ENCODE data around the gene CMTM4. TPM values are rescaled to one million over a fixed set of nuclear protein-coding genes. Genes with fewer than 3 reads are reported as not detected.
"Not testable (repeated sequence)": the region's sequence is repeated elsewhere in the genome, so short reads cannot be mapped to it uniquely, and the experiment has no call there.

Gene CMTM4
- polyA plus RNA-seq, 1 donor from 2014 or later, result 27.2 TPM

DNA sequence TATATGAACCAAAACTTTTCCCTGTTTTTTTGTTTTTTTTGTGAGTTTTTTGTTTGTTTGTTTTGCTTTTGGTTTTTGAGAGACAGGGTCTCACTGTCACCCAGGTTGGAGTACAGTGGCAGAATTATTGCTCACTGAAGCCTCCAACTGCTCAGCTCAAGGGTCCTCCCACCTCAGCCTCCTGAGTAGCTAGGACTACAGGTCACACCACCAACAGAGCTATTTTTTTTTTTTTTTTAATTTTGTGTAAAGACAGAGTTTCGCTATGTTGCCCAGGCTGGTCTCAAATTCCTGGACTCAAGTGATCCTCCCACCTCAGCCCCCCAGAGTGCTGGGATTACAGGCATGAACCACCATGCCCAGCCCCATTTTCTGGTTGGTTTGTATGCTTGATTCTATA, 28.6 kb downstream of the CMTM4 start:
- Histone ChIP-seq H3K4me2 (ENCODE audit: low read length) (no peak overlapping the region), H3K36me3 (ENCODE audit: insufficient read depth, low read length) (no peaks in the 10 kb centered on the region), H3K9me3 (ENCODE audit: low read length) (no peaks in the 10 kb centered on the region), H3K9me2 (ENCODE audit: insufficient read depth, low read length) (no peaks in the 10 kb centered on the region), H3K27me3 (ENCODE audit: insufficient read depth, low read depth, low read length) (no peaks in the 10 kb centered on the region), H3K27ac (ENCODE audit: low read length) (no peak overlapping the region), H3K9ac (ENCODE audit: low read length) (no peak overlapping the region), H3K4me3 (ENCODE audit: low read length) (no peak overlapping the region), H2AFZ (ENCODE audit: low read depth, low read length) (no peak overlapping the region), H3F3A (ENCODE audit: insufficient read depth, low read length, poor library complexity, severe bottlenecking) (no peaks in the 10 kb centered on the region), H3K79me2 (replicated peaks; ENCODE audit: insufficient read depth, low read length) (no peaks in the 10 kb centered on the region), H4K20me1 (ENCODE audit: insufficient read depth) (no peaks in the 10 kb centered on the region)
- TF ChIP-seq EZH2 (IDR thresholded peaks at IDR 0.05; ENCODE audit: borderline replicate concordance, insufficient read depth, low read length, poor library complexity, severe bottlenecking) (no peak), TAF1 (IDR thresholded peaks at IDR 0.05; ENCODE audit: low read depth) (no peak), EP300 (conservative IDR thresholded peaks at IDR 0.05; ENCODE audit: poor library complexity, severe bottlenecking) (no peak), REST (IDR thresholded peaks at IDR 0.05; ENCODE audit: borderline replicate concordance) (no peak), MXI1 (conservative IDR thresholded peaks at IDR 0.05; ENCODE audit: poor library complexity, severe bottlenecking) (no peak), SMC3 (conservative IDR thresholded peaks at IDR 0.05; ENCODE audit: poor library complexity) (no peak), POLR2AphosphoS5 (IDR thresholded peaks at IDR 0.05) (no peak), RAD21 (conservative IDR thresholded peaks at IDR 0.05) (no peak)
- TF ChIP-seq, protein P1, sequence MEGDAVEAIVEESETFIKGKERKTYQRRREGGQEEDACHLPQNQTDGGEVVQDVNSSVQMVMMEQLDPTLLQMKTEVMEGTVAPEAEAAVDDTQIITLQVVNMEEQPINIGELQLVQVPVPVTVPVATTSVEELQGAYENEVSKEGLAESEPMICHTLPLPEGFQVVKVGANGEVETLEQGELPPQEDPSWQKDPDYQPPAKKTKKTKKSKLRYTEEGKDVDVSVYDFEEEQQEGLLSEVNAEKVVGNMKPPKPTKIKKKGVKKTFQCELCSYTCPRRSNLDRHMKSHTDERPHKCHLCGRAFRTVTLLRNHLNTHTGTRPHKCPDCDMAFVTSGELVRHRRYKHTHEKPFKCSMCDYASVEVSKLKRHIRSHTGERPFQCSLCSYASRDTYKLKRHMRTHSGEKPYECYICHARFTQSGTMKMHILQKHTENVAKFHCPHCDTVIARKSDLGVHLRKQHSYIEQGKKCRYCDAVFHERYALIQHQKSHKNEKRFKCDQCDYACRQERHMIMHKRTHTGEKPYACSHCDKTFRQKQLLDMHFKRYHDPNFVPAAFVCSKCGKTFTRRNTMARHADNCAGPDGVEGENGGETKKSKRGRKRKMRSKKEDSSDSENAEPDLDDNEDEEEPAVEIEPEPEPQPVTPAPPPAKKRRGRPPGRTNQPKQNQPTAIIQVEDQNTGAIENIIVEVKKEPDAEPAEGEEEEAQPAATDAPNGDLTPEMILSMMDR (IDR thresholded peaks at IDR 0.05; ENCODE audit: poor library complexity, severe bottlenecking), result no peak

DNA sequence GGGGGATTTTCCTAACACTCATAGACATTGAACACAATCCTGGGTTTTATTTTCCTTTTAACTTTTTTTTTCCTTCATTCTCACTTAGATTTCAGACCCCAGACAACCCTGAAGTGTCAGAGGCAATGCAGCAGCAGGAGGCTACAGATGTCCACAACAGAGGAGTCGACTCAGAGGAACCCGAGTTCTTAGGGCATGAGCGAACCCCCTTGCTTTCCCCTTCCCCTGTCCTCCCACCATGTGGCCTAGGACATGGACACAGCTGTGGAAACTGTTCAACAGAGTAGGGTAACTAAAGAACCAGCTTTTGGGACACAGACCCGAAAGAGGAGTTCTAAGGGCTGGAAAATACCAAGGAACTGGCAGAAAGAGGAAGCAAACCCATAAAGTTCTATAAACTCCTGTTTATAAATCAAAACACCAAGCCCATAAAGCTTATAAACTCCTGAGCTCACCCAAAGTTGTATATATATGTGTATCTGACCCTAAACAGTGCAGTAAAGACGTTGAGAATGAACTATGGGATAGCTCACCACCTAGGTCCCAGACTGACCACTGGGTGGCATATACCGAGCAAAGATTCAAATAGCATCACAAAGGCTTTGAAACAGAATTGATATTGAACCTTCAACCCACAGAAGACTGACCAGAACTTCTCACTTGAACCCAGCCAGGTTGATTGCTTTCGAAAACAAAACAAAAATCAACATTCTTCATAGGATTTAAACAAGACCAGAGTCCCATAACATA, 33.9 kb downstream of the CMTM4 start:
- Histone ChIP-seq H3K4me2 (ENCODE audit: low read length) (no peak overlapping the region), H3K9ac (ENCODE audit: low read length) (no peak overlapping the region), H3K27me3 (ENCODE audit: insufficient read depth, low read depth, low read length) (no peaks in the 10 kb centered on the region), H3K27ac (ENCODE audit: low read length) (no peak overlapping the region), H4K20me1 (ENCODE audit: insufficient read depth) (no peaks in the 10 kb centered on the region), H3K9me2 (ENCODE audit: insufficient read depth, low read length) (no peaks in the 10 kb centered on the region), H3K79me2 (replicated peaks; ENCODE audit: insufficient read depth, low read length) (no peaks in the 10 kb centered on the region), H3K9me3 (ENCODE audit: low read length) (no peaks in the 10 kb centered on the region), H3K36me3 (ENCODE audit: insufficient read depth, low read length) (no peaks in the 10 kb centered on the region), H2AFZ (ENCODE audit: low read depth, low read length) (no peak overlapping the region), H3F3A (ENCODE audit: insufficient read depth, low read length, poor library complexity, severe bottlenecking) (no peaks in the 10 kb centered on the region), H3K4me3 (ENCODE audit: low read length) (no peak overlapping the region)
- no peak for TF ChIP-seq SMC3 (conservative IDR thresholded peaks at IDR 0.05; ENCODE audit: poor library complexity)
- TF ChIP-seq, protein P1 (IDR thresholded peaks at IDR 0.05; ENCODE audit: poor library complexity, severe bottlenecking), result peak; percentile 17

DNA sequence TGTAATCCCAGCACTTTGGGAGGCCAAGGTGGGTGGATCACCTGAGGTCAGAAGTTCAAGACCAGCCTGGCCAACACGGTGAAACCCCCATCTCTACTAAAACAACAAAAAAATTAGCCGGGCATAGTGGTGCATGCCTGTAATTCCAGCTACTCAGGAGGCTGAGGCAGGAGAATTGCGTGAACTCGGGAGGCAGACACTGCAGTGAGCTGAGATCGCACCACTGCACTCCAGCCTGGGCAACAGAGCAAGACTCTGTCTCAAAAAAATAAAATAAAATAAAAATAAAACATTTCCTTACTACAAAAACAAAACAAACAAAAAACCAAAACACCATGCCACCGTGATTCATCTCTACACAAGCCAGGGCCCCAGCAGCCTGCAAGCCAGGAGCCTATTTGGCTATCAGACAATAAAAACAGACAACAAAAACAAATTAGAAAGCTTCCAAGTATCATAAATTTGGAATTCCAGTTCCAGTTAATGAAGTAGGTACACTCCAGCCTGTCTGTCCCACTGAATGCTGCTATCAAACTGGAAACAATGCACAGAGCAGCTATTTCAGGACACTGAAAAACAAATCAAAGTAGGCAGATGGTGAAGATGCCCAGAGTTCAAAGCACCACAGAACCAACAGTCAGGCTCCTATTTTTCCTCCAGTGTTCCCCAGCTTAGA, 34.7 kb downstream of the CMTM4 start:
- not testable (repeated sequence) for H3K79me2 ChIP-seq (replicated peaks; ENCODE audit: insufficient read depth, low read length); H4K20me1 ChIP-seq (ENCODE audit: insufficient read depth); H3K4me3 ChIP-seq (ENCODE audit: low read length); H3K27me3 ChIP-seq (ENCODE audit: insufficient read depth, low read depth, low read length); H3K36me3 ChIP-seq (ENCODE audit: insufficient read depth, low read length); H3K4me2 ChIP-seq (ENCODE audit: low read length); H3K9me2 ChIP-seq (ENCODE audit: insufficient read depth, low read length); H3K9ac ChIP-seq (ENCODE audit: low read length); H3F3A ChIP-seq (ENCODE audit: insufficient read depth, low read length, poor library complexity, severe bottlenecking); H3K27ac ChIP-seq (ENCODE audit: low read length); H3K9me3 ChIP-seq (ENCODE audit: low read length); H2AFZ ChIP-seq (ENCODE audit: low read depth, low read length)
